Right forelimb (tissue), 1 donor: ENCODE results near the gene APOBEC4.
"Not testable (repeated sequence)": the region's sequence is repeated elsewhere in the genome, so short reads cannot be mapped to it uniquely, and the experiment has no call there.

Experiments
- DNase-seq: peaks from one replicate; pipeline ENCODE4 v3.0.0-alpha.2; 2018

The APOBEC4 gene

DNA sequence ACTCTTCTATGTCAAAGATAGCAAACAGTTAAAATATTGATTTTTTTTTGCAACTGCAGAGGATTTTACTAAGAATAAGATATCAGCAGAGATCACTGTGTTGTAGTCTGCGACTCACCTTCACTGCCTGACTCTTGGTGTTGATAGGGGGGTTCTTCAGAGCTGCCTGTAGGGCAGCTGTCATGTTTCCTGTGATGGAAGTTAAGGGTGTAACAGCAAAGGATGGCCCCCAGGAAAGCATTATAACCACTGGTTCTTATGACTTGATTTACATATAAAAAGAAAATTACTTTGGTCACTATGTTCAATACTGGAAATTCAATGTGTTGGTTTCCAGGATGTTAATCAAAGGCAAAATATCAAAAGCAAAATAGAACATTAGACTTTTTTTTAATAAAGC lies 20.2 kb downstream of the APOBEC4 start:
- DNase-seq = no peak

DNA sequence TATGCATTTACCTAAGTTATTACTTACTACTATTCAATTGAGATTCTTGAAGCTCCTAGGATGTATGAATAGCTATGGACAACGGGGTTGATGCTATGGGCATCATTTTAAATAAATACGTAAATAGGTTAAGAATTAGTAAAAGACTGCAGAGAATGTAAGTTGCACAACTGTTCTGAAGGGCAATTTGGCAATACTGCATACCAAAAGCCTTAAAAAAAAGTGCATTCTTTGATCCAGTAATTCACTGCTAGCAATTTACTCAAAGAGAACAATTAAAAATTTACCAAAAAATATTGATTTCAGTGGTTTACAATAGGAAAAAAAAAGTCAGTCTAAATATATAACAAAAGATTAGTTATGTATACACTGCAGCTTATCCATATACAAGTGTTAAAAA lies 21.0 kb downstream of the APOBEC4 start:
- DNase-seq = no peak

DNA sequence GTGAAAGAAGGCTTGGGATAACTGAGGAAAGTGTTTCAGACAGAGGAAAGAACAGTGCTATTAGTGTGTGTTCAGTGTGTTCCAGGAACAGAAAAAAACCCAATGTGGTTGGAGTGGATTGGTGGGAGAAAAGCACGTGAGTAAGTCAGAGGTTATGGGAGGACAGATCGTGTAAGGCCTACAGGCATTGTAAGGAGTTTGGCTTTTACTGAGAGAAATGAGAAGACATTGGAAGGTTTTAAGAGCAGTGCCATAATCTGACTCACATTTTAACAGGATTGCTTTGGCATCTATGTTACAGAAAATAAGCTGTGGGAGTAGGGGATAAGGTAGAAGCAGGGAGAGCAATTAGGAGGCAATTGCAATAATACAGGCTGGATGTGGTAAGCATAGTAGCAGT lies 22.4 kb downstream of the APOBEC4 start:
- no peak for DNase-seq

DNA sequence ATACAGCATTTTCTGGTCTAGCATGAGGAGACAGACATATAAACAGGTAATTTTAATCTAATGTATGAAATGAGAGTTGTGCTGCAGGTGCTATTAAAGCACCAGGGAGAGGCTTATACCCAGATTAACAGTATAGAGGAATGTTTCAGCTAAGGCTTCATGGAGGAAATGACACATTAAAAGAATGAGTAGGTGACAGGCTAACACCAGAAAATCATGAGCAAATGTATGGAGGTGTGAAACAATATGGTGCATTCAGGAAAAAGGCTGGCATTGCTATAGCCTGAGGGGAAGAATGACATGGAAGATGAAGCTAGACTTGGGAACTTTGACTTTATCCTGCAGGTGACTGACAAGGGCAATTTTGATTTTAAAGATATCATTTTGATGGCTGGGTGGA lies 24.6 kb downstream of the APOBEC4 start:
- DNase-seq = no peak

DNA sequence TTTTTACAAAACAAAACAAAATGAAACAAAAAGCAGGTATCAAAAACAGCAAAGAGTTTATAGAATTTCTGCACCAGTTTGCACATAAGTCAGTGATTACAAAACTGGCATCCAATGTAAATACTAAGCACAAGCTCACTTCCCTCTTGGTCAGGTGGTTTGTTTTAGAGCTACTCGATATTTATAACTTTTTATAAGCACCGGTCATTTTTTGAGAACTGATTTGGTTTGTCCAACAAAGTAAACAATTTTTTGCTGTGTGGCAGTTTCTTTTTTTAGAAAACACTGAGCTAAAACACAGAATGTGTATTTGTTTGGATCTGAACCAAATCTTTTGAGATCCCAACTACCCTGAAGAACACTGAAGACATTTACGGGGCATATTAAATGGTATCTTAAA lies 26.9 kb downstream of the APOBEC4 start:
- DNase-seq = not testable (repeated sequence)

DNA sequence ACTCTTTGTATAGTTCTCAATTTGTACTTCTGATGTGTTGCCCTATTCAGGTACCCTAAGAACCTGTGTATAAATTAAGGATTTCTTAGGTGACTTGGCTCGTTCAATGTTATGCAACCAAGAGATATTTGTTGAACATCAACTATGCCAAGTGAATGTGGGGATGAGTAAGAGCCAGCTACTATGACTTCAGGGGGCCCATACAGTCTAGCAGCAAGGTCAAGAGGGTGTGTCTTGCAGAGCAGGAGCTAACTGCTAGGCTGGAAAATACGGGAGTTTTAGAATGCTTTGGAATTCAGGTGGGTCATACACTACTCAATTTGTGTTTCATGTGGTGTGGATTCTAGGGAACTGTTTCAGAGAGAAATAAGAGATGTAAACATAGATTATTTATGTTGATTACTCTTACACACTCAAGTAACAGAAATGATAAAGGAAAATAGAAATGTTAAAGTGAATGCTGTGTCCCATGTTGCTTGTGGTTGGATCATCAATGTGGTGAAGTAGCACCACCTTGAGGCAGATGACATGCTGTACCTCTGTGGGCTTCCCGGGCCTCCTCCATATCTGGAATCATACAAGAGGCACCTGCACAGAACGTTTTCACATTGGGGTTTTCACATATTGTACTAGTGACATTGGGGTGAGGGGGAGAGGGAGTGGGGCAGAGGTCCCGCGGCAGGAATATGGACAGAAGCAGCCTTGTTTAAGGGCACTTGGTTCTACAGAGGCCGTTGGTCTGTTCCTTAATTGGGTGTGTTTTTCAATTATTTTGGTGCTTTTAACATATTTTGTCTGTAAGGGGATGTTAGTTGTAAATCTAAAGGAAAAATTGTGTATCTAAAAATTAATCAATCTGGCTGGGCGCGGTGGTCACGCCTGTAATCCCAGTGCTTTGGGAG lies 30.0 kb downstream of the APOBEC4 start:
- no peak for DNase-seq

DNA sequence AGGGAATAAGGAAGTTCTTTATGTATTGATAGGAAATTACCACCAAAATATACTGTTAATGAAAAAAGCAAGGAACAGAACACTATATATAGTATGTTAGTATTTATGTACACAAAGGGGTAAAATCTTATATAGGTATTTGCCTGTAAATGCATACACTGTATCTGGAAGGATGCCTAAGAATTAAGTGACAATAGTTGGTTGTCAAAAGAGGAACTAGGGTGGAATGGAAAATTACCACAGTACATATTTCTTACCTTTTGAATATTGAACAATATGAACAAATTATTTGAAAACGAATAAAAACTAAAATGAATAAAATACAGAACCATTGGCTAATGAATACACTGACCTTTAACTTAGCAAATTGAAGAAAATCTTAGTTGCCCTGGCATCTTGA lies 31.1 kb downstream of the APOBEC4 start:
- DNase-seq = no peak

DNA sequence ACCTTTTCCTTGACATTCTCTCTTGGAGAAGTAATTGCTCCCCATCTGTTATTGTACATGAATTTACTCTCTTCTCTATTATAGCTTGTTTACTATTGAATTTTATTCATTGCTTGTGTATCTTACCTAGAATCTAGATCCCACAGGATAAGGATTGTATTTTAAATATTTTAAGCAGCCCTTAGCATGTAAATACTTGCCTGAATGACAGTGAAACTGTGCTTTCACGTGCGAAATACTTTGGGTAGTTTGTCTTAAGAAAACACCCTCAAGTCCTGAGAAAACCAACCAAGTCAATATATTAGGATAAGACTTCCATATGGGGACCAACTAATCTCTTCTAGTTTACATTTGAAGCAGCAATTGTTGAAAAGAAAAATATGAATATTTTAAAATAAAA lies 32.8 kb downstream of the APOBEC4 start:
- DNase-seq = no peak

DNA sequence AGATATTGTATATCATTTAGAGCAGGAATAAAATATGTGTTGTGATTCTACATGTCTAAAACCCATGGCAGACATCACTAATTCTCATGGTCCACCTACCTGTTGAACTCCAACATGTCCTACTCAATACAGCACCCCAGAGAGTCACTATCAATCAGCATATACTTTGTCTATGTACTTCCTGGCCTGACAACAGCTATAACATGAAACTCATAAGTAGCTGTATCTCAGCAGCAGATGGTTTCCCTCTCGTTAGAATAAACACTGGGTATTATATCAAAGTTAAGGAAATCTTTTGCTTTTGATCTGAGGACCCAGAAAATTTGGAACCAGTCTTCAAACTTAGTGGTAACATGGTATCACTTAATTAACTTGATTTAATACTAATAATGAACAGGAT lies 33.3 kb downstream of the APOBEC4 start:
- DNase-seq = no peak

DNA sequence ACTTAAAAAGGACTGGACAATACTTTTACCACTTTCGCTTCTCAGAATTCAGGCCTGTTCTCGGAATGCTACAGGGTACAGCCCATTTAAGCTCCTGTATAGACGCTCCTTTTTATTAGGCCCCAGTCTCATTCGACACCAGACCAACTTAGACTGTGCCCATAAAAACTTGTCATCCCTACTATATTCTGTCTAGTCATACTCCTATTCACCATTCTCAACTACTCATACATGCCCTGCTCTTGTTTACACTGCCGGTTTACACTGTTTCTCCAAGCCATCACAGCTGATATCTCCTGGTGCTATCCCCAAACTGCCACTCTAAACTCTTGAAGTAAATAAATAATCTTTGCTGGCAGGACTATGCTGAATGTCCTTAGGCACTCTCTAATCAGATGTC lies 34.9 kb downstream of the APOBEC4 start:
- not testable (repeated sequence) for DNase-seq

DNA sequence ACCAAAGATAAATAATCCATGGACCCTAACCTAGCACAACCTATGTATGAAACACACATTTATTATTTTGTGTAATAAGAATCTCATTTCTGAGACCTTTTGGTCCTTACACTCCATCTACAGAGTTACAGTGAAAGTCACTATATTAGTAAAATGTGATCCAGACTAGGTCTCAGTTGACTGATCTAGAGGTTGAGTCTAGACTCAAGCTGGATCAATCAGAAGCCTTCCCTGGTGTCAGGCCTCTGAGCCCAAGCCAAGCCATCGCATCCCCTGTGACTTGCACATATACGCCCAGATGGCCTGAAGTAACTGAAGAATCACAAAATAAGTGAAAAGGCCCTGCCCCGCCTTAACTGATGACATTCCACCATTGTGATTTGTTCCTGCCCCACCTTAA lies 40.1 kb downstream of the APOBEC4 start:
- DNase-seq = not testable (repeated sequence)

DNA sequence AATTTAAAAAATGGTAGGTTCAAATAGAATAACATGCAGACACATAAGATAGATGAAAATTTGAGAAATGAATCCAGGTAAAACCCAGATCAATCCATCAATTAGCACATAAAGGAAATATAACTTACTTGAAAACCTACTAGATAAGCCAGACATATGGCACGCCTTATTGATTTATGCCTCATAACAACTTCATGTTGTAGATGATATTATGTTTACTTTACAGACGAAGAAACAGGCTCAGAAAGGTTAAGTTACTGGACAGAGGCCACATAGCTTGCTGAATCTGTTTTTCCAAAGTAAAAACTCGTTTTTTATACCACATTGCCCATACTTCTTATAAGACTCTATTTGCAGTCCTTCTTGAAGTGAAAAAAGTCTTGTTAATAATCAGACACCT lies 40.7 kb downstream of the APOBEC4 start:
- DNase-seq = no peak

DNA sequence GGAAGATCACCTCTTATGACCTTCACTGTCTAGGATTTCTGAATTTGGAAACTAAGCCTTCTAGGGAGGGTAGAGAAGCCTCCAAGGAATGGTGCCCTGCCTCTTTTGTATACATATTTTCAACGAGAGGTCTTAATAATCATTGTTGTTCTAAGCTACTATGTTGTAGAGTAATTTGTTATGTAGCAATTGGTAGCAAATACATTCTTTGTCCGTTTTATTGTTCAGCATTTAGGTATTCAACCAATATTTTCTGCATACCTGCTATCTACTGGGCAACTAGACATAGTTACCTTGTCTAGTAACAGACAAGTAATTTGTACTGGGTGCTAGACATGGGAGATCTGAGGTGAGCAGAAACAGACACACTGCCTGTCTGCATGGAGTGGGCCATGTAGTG lies 42.1 kb downstream of the APOBEC4 start:
- no peak for DNase-seq

DNA sequence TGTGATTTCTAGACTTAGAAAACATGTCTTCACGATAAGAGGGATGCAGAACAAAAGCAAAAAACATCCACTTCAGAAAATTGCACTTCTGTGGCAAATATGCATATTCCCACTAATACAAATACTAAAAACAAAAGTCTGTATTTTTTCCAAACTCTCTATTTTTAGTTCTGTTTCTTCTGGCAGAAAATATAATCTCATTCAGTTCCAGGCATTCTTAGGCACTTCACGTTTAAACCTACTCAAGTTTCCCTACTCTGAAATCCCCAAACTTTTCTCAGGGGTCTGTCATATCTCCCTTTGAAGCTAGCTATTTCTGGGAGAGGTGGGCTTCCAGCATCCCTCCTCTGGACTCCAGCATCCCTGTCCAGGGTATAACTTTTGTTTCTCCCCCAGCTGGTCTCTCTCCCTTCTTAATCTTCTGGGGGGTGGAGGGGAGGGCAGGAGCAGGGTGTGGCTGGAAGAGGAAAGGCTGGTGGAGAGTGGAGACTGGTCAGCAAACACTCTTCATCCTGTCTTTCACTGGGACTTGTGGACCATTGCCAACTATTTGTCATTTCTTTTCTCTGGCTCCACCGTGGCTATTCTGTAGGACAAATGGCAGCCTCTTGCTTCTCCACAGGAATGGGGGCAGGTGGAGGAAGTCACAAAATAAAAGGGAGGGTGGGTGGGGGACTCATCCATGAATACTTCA lies 43.2 kb downstream of the APOBEC4 start:
- DNase-seq = no peak

DNA sequence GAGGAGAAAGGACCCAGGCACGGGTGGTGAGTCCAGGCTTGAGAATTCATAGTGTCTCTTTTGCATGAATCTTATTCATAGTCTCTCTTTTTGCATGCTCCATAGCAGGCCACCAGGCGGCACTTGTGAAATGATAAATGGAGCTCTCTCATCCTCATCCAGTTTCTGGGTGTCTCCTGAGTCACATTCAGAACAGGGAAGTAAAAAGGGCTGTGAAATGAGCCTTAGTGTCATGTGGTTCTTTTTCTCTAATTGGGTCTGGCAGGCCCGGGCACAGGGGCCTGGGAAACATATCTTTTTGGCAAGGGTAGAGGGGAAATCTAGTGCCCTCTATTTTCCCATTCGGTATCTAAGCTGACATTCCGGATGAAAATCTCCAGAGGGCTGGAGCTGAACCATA lies 43.8 kb downstream of the APOBEC4 start:
- no peak for DNase-seq

DNA sequence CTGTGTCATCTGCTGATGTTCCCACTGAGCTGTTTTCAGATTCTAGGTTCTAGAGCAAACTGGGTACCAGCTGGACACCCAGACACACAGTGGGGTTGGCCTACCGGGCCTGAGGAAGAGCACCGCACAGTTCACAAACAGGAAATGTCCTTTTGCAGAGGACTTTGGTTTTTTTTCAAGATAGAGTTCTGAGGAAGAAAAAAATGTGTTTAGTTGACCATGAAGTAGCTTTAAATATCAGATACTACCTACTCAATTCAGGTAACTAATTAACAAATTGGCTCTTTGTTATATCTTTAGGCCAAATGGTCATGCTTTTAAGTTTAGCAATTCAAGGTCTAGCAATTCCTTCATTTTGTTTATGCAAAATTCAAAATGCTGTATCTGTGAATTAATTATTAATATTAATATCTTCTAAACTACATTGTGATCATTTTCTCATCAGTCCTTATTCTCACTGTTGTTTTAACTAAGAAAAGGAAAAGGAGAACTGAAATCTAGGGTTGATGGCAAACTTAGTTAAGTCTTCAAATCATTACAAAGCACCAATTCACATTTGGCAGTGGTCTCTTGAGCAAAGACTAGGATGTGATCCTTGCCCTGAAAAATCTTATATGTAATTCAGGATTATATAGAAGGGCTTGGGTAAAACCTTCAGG lies 45.7 kb downstream of the APOBEC4 start:
- DNase-seq = no peak

DNA sequence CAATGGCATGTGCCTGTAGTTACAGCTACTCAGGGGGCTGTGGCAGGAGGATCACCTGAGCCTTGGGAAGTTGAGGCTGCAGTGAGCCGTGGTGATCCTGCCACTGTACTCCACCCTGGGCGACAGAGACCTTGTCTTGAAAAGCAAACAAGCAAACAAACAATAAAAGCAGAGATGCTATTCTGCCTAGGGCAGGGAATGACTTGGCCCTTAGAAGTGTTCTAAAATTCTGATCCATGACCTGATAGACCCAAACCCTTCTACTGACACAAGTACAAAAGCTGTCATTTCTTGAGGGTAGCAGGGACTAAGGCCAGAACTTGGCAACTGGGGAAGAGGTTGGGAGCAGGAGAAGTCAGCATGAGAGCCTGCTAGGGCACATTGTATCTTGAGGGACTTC lies 47.2 kb downstream of the APOBEC4 start:
- DNase-seq = no peak

DNA sequence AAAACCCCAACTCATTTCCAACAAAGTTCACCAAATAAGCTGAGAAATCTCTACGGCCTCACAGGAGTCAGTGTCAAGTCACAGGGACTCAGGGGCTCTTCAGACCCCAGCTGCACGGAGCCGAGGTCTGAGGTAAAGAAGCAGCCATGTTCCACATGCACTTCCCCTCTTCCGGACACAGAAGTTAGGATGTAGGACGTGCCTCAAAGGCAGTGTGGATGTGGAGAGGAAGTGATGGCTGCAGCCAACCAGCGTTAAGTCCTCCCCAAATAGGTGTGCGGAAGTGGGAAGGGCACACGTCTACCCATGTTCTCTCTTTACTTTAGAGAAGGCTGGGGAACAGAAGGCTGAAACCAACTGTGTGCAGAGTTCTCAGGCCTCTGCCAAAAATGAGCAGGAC lies 48.3 kb downstream of the APOBEC4 start:
- no peak for DNase-seq

DNA sequence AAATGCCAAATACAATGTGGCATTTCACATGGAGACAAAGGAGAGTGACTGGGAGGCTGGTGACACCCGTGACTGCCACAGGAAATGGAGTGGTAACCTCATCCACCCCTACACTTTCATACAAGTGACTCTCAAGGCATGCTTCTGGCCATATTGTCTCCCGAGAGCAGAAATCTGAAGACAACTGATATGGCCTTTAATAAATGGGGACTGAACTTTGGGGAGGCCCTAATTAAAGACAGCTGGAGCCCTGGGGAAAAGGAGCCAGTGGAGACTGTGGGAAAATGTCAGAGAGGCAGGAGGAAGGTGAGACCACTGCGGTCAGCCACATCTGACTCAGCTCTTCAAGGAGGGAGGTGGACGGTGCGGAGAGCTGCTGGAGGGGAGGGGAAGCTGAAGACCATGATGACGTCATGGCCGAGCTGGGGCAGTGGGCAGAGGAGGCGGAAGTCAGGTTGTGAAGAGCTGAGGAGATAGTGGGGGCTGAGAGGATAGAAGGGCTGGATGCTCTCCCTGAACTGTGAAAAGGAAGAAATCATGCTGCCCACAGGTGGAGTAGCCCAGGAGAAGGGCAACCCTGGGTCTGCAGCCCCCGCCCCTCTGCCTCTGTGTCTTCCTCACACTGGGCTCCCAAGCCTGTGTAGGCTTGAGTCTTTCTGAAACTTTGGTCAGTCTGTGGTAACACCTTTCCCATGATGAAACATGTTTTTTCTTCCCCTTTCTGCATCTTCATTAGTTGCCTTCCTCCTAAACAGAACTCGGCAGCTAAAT lies 48.9 kb downstream of the APOBEC4 start:
- DNase-seq = no peak

DNA sequence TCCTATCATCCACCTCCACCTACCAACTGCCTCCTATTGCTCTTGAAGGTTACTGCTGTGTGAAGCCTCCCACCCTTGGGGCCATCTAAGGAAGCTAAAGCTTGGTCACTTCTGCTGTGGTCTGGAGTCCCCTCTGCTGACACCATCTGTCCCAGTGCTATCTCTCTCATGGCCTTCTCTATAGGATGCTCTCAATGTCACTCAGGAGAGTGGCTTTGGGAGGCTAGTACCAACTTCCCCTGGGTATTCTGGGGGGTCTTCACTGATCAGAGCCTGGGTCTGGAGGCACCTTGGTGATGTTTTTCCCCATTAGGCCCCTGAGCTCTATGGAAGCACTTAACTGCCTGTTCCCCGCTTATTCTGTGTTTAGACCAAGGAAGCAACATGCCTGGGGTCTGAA lies 50.6 kb downstream of the APOBEC4 start:
- no peak for DNase-seq

DNA sequence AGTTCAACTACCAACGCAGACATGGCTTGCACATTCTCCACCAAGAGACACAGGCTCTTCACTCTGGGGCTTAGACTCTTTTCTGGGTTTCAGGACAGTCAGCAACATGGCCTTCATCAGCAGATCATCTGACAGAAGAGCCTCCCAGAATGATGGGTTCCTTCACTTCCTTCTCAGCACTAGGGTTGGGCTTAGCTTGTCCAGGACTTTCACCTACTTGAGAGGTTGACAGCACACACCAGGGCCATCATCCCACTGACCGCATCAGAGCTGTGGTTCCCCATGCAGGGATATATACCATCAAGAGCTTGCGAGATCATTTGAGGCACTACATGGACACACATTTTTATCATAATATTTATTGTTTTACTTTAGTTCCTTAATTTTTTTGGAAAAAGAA lies 52.5 kb downstream of the APOBEC4 start:
- DNase-seq = no peak

DNA sequence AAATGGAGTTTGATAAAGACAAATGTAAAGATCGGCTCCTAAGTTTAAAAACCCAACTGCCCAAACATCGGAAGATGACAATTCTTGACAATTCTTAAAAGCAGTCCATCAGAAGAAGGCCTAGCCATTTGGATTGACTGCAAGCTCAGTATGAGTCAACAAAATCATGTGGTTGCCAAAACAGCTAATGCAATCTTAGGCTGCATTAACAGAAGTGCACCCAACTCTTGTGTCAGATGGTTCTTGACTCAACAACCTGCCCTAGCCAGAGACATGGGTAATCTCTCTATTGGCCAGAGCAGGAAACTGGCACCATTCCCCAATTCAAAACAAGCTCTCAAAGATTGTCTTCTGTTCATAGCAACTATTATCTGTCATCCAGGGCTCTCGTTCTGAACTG lies 53.0 kb downstream of the APOBEC4 start:
- no peak for DNase-seq

DNA sequence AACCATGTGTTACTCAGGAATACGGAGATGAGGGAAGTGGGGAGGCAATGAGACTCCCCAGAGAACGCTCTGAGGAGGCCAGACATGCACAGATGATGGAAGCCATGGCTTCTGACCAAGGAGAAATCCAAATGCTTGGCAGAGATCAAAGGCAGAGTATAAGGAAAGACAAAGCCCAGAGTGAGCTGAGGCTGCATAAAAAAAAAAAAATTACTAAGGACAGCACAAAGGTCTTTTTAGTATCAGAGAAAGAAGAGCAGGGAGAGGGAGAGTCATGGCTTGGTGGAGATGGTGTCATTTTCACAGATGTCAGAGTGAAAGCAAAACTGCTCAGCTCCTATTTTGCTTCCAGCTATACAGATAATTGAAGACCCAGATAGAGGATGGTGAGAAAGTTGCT lies 54.7 kb downstream of the APOBEC4 start:
- no peak for DNase-seq
